Measurements from ENCODE around the gene TEF.

GRCh38 chr22:41407433-41407832 is 25.7 kb downstream of the TEF start:
- TF ChIP-seq OSR1 (CRISPR knock-in tag; IDR thresholded peaks at IDR 0.05) = no peak
- no peak for TF ChIP-seq PATZ1 (CRISPR knock-in tag; IDR thresholded peaks at IDR 0.05; ENCODE audit: borderline replicate concordance)
- no peak for TF ChIP-seq ZC3H10 (CRISPR knock-in tag; IDR thresholded peaks at IDR 0.05)
- no peak for TF ChIP-seq CREB5 (CRISPR knock-in tag; IDR thresholded peaks at IDR 0.05; ENCODE audit: low read depth)
- TF ChIP-seq ZNF565 (CRISPR knock-in tag; conservative IDR thresholded peaks at IDR 0.05; ENCODE audit: low read depth) = no peak
- TF ChIP-seq TOX (CRISPR knock-in tag; IDR thresholded peaks at IDR 0.05; ENCODE audit: borderline replicate concordance) = no peak
- TF ChIP-seq ZFP30 (CRISPR knock-in tag; IDR thresholded peaks at IDR 0.05) = no peak
- no peak for TF ChIP-seq TCF4 (CRISPR knock-in tag; IDR thresholded peaks at IDR 0.05; ENCODE audit: borderline replicate concordance)
- TF ChIP-seq SNAI2 (CRISPR knock-in tag; IDR thresholded peaks at IDR 0.05) = no peak

Measured in SK-N-SH treated with all-trans-retinoic acid at 6 μM for 48 hours (cell line).